HG03378 (cell line): Measurements from ENCODE around the gene TSNAX.
"Not testable (repeated sequence)": the region's sequence is repeated elsewhere in the genome, so short reads cannot be mapped to it uniquely, and the experiment has no call there.

Experiments used
- ATAC-seq: cut with Tn5 transposase; IDR thresholded peaks from one replicate; pipeline ENCODE4 v1.9.1; 2021; ENCODE audit warnings: mild to moderate bottlenecking, moderate library complexity; ENCODE audit not compliant: unreplicated experiment

Gene TSNAX, protein sequence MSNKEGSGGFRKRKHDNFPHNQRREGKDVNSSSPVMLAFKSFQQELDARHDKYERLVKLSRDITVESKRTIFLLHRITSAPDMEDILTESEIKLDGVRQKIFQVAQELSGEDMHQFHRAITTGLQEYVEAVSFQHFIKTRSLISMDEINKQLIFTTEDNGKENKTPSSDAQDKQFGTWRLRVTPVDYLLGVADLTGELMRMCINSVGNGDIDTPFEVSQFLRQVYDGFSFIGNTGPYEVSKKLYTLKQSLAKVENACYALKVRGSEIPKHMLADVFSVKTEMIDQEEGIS

GRCh38 chr1:231528172-231529029 lies at the start of gene TSNAX:
Gene TSNAX, plus strand, starts transcription at chr1:231528669. Its CDS starts 142 bp downstream, at chr1:231528811.
- ATAC-seq, result peak; percentile 91

DNA sequence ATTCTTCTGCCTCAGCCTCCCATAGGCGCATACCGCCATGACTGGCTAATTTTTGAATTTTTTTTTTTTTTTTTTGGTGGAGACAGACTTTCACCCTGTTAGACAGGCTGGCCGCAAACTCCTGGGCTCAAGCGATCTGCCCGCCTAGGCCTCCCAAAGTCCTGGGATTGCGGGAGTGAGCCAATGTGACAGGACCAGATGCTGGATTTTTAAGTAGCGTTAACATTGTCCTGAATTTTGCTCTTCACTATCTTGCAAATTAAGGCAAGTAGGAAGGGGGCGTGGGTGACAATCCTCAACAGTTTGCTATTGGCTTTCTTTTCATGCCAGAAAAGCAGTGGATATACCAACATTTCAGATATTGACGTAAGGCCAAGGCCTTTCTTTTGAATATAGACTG lies 49.7 kb upstream of the TSNAX start:
- no peak for ATAC-seq

GRCh38 chr1:231480008-231480407 lies 48.5 kb upstream of the TSNAX start:
- no peak for ATAC-seq

GRCh38 chr1:231481289-231481688 lies 47.2 kb upstream of the TSNAX start:
- ATAC-seq, result no peak

GRCh38 chr1:231485029-231485784 lies 43.3 kb upstream of the TSNAX start:
- ATAC-seq, result no peak

- ATAC-seq, result no peak
These were observed 41.5 kb upstream of the TSNAX start for GRCh38 chr1:231487019-231487418.

DNA sequence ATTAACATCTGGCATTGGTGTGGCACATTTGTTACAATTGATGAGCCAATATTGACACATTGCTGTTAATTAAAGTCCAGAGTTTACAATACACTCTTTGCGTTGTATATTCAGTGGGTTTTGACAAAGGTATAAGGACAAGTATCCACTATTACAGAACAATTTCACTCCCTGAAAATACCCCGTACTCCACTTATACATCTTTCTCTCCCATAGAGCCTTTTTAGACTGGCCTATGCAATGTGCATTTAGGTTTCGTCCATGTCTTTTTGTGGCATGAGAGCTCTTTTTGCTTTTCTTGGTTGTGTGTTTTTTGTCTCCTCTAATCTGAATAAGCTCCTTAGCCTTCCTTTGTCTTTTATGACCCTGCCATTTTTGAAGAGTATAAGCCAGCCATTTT lies 40.6 kb upstream of the TSNAX start:
- ATAC-seq, result no peak

DNA sequence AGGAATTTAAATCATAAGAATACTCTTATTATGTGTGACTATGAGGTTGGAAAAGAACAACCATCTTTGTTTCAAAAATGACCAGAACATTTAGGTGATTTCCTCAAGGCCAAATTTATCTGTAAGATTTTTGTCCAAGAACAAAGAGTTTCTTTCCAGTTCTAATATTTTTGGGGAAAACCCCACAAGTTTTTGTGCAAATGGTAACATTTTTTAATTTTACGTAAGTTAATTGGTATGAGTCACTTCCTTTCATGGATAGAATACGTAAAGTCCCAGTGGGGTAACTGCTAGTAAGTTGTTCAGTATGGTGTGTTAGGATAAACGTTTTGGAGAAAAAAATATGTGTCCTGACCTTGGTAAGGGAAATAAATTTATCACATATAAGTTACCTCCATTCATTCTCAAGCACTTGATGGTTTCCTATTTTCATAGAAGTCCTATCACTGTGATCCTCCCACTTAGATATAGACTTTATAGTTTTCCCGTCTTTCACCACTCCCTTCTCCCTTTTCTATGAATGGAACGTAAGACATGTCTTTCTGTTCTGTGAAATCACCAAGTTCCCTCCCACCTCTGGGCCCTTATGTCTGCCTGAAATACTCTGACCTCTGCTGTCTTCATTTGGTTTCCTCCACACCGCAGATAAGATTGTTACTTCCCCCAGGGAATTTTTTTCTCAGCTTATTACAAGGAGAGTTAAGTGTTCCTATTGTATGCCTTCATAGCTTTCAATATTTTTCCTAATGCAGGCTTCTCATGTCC lies 34.9 kb upstream of the TSNAX start:
- ATAC-seq, result peak; percentile 49

DNA sequence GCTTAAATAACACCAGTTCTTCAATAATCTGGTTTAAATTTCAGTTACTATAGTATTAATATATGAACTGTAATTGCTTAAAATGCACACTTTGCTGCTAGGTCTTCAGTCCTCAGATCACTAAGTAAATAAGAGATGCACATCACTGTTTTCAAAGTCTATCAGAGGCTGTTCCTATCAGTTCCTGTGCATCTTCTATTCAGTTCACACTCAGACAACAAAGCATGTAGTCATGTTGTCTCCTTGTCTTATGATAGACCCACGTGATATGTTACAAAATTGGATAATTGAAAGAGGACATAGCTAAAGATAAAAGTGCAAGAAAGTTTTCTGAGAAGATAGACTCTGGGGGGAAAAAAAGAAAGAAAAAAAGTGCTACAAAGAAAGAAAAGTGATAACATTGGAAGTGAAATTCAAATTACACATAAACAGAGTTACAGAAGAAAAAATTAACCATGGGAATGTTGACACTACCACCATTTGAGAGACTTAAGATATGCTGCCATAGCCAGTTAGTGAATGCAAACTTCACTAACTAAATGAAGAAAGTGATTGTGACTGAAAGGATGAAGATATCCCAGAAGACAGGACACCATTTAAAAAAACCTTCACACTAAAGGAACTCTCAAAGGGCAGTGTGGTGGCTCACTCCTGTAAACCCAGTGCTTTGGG lies 33.9 kb upstream of the TSNAX start:
- no peak for ATAC-seq

- no peak for ATAC-seq
These were observed 30.8 kb upstream of the TSNAX start for GRCh38 chr1:231497629-231498152.

DNA sequence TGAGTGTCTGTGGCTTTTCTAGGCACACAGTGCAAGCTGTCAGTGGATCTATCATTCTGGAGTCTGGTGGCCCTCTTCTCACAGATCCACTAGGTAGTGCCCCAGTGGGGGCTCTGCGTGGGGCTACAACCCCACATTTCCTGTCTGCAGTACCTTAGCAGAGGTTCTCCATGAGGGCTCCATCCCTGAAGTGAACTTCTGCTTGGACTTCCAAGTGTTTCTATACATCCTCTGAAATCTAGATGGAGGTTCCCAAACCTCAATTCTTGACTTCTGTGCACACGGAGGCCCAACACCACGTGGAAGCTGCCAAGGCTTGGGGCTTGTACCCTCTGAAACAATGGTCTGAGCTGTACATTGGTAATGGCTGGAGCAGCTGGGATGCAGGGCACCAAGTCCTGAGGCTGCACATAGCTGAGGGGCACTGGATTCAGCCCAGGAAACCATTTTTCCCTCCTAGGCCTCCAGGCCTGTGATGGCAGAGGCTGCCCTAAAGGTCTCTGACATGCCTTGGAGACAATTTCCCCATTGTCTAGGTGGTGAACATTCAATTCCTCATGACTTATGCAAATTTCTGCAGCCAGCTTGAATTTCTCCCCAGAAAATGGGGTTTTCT lies 29.2 kb upstream of the TSNAX start:
- no peak for ATAC-seq

- no peak for ATAC-seq
These were observed 27.8 kb upstream of the TSNAX start for GRCh38 chr1:231500666-231501065.

DNA sequence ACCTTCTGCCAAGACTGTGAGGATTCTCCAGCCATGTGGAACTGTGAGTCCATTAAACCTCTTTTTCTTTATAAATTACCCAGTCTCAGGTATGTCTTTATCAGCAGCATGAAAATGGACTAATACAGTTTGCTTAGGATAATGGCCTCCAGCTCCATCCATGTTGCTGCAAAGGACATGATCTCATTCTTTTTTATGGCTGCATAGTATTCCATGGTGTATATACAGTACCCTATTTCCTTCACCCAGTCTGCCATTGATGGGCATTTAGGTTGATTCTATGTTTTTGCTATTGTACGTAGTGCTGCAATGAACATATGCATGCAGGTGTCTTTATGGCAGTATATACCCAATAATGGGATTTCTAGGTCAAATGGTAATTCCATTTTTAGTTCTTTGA lies 25.3 kb upstream of the TSNAX start:
- ATAC-seq, result not testable (repeated sequence)

GRCh38 chr1:231507476-231508355 lies 20.8 kb upstream of the TSNAX start:
- no peak for ATAC-seq

DNA sequence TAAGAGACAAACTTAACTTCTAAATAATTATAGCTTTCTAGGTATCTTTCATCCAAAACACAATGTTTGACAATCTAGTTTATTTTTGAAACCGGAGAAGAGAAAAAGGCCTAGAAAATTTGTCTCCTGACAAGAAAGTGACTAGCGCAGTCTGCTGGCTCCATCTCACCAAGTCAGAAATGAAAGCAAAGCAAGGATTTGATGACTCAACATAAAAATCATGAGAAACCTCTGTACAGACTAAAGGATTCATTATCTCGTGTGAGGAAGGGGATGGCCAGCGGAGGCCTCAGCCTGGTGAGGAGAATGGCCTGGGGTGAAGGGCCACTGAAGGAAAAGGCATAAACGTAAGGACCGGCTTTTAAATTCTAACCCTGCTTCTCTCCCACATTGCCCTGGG lies 20.0 kb upstream of the TSNAX start:
- no peak for ATAC-seq

GRCh38 chr1:231508941-231509340 lies 19.5 kb upstream of the TSNAX start:
- no peak for ATAC-seq

GRCh38 chr1:231512147-231512698 lies 16.2 kb upstream of the TSNAX start:
- ATAC-seq, result no peak

GRCh38 chr1:231515748-231516147 lies 12.7 kb upstream of the TSNAX start:
- peak; percentile 71 for ATAC-seq
